HCT116 (cell line): ENCODE measurements around the gene PLD6. TPM values are rescaled to one million over a fixed set of nuclear protein-coding genes. Genes with fewer than 3 reads are reported as not detected.

Experiments
- ATAC-seq: fragments of 200-7000 bp; cut with Tn5 transposase; 2 replicates; pipeline ENCODE4 v1.9.1; 2020; ENCODE audit warnings: mild to moderate bottlenecking, moderate library complexity
- BruUV-seq: library from RNA; stranded (reverse); fragments of 400-500 nt; replicated peaks from 2 replicates; lab custom pipeline; 2021; lab: Mats Ljungman, UMichigan
- CTCF ChIA-PET: fragments of 300-600 bp; sonication (Branson Sonifier 250); formaldehyde crosslinking; loops from one replicate; lab custom pipeline; 2021; ENCODE audit warnings: antibody characterized with exemption; lab: Charles Lee
- POLR2A ChIA-PET: fragments of 300-600, 350-600 bp; sonication (Branson Sonifier 250); formaldehyde crosslinking; loops from one replicate; lab custom pipeline; 2021; ENCODE audit warnings: antibody characterized with exemption; lab: Charles Lee
- RAD21 ChIA-PET, 2 experiments: fragments of 300-600 bp; sonication (Branson Sonifier 250); formaldehyde crosslinking; loops; one replicate each; lab custom pipeline; 2023; ENCODE audit warnings: low total read pairs in 2 of 2; ENCODE audit not compliant: uncharacterized antibody in 2 of 2, unreplicated experiment in 2 of 2, low non-redundant PET in 1 of 2; lab: Charles Lee
- DNase-seq: peaks from one replicate; pipeline ENCODE4 v3.0.0-alpha.2; 2010; ENCODE audit warnings: low read depth, low spot score
- H2AFZ ChIP-seq: fragments of 200-600 bp; shearing (Covaris generic), sonication (generic); 2 replicates; pipeline ENCODE4 v1.6.1; 2017; ENCODE audit warnings: low read depth, mixed run types, mixed read lengths, antibody characterized with exemption, low read length; ENCODE audit not compliant: poor library complexity, severe bottlenecking
- H3K27ac ChIP-seq: 2 replicates; pipeline ENCODE4 v1.5.1; 2012; ENCODE audit warnings: low read depth, low read length
- H3K27me3 ChIP-seq: fragments of 200-600 bp; sonication (generic); 2 replicates; pipeline ENCODE4 v1.6.1; 2016; ENCODE audit warnings: mixed run types, low read length, mixed read lengths; ENCODE audit not compliant: insufficient read depth
- H3K36me3 ChIP-seq, 2 experiments: fragments of 200-500 bp in 1 of 2; fragments of 200-600 bp in 1 of 2; sonication (Bioruptor generic) in 1 of 2; sonication (generic) in 1 of 2; 2 replicates each; pipeline versions ENCODE4 v1.5.1 to v1.6.1; 2014 to 2016; ENCODE audit warnings: low read length in 2 of 2, inconsistent platforms in 1 of 2, mixed read lengths in 1 of 2, mixed run types in 1 of 2; ENCODE audit not compliant: insufficient read depth in 2 of 2, control insufficient read depth in 1 of 2
- H3K4me1 ChIP-seq, 2 experiments: fragments of 200-600 bp in 1 of 2; sonication (generic) in 1 of 2; 2 replicates each; pipeline versions ENCODE4 v1.5.1 to v1.6.1; 2012 to 2017; ENCODE audit warnings: low read length in 2 of 2, inconsistent platforms in 1 of 2, mild to moderate bottlenecking in 1 of 2, mixed read lengths in 1 of 2, mixed run types in 1 of 2, moderate library complexity in 1 of 2; ENCODE audit not compliant: insufficient read depth in 2 of 2, control insufficient read depth in 1 of 2
- H3K4me2 ChIP-seq: fragments of 200-600 bp; sonication (generic); 2 replicates; pipeline ENCODE4 v1.6.1; 2017; ENCODE audit warnings: mixed run types, low read length, mixed read lengths
- H3K4me3 ChIP-seq, 2 experiments: fragments of 200-600 bp in 1 of 2; sonication (generic) in 1 of 2; replicated peaks in 1 of 2; 2 replicates each; pipeline ENCODE4 v1.5.1; 2011 to 2016; ENCODE audit warnings: low read length in 2 of 2, control low read depth in 1 of 2, low read depth in 1 of 2, mild to moderate bottlenecking in 1 of 2, mixed read lengths in 1 of 2, mixed run types in 1 of 2
- H3K79me2 ChIP-seq: fragments of 200-600 bp; sonication (generic); 2 replicates; pipeline ENCODE4 v1.6.1; 2017; ENCODE audit warnings: mild to moderate bottlenecking, mixed run types, low read length, moderate library complexity, mixed read lengths; ENCODE audit not compliant: insufficient read depth
- H3K9ac ChIP-seq: fragments of 200-600 bp; sonication (generic); 2 replicates; pipeline ENCODE4 v1.6.1; 2016; ENCODE audit warnings: low read length, mixed read lengths
- H3K9me2 ChIP-seq: fragments of 200-600 bp; sonication (generic), shearing (Covaris generic); 2 replicates; pipeline ENCODE4 v1.6.1; 2017; ENCODE audit warnings: mixed run types, mild to moderate bottlenecking, moderate library complexity; ENCODE audit not compliant: insufficient read depth
- H3K9me3 ChIP-seq, 2 experiments: fragments of 200-500 bp in 1 of 2; fragments of 200-600 bp in 1 of 2; sonication (Bioruptor generic) in 1 of 2; sonication (generic) in 1 of 2; 2 replicates each; pipeline ENCODE4 v1.6.1; 2014 to 2017; ENCODE audit warnings: low read length in 2 of 2, mixed read lengths in 2 of 2, inconsistent platforms in 1 of 2, low read depth in 1 of 2, mild to moderate bottlenecking in 1 of 2, mixed run types in 1 of 2, moderate library complexity in 1 of 2; ENCODE audit not compliant: control insufficient read depth in 1 of 2, insufficient read depth in 1 of 2
- H4K20me1 ChIP-seq: fragments of 200-600 bp; sonication (generic), shearing (Covaris generic); 2 replicates; pipeline ENCODE4 v1.6.1; 2017; ENCODE audit warnings: mixed run types, mild to moderate bottlenecking, moderate library complexity; ENCODE audit not compliant: insufficient read depth
- CEBPB ChIP-seq: IDR thresholded peaks from 2 replicates; pipeline ENCODE4 v1.6.1; 2012; ENCODE audit warnings: low read depth
- EGR1 ChIP-seq: IDR thresholded peaks from 2 replicates; pipeline ENCODE4 v1.6.1; 2012; ENCODE audit warnings: low read depth
- EZH2phosphoT487 ChIP-seq: fragments of 200-600 bp; IDR thresholded peaks from 2 replicates; pipeline ENCODE4 v1.6.1; 2018; ENCODE audit warnings: antibody characterized with exemption, borderline replicate concordance
- FOSL1 ChIP-seq: IDR thresholded peaks from 2 replicates; pipeline ENCODE4 v1.6.1; 2012; ENCODE audit warnings: low read depth
- JUND ChIP-seq: IDR thresholded peaks from 2 replicates; pipeline ENCODE4 v1.6.1; 2012
- RAD21 ChIP-seq: IDR thresholded peaks from 2 replicates; pipeline ENCODE4 v1.6.1; 2012; ENCODE audit warnings: low read depth, mild to moderate bottlenecking
- SP1 ChIP-seq: IDR thresholded peaks from 2 replicates; pipeline ENCODE4 v1.6.1; 2012; ENCODE audit warnings: low read depth
- SRF ChIP-seq: IDR thresholded peaks from 2 replicates; pipeline ENCODE4 v1.6.1; 2012; ENCODE audit warnings: low read depth
- ZFX ChIP-seq: fragments of 450-650 bp; IDR thresholded peaks from 2 replicates; pipeline ENCODE4 v1.6.1; 2017
- ZNF274 ChIP-seq: fragments of 200-500 bp; sonication (Bioruptor generic); IDR thresholded peaks from 2 replicates; pipeline ENCODE4 v1.6.1; 2014; ENCODE audit warnings: mild to moderate bottlenecking, low read depth, low read length, inconsistent platforms
- intact Hi-C: fragments of 100-400 bp; cut with micrococcal nuclease; formaldehyde crosslinking; loops from 2 replicates; pipeline ENCODE4 v1.10.0; 2022
- total RNA-seq: library from RNA; stranded (reverse); gene quantifications from one replicate; pipeline ENCODE4 v1.2.1, GENCODE V29; 2021; ENCODE audit not compliant: unreplicated experiment
- TF ChIP-seq, protein P1 (sequence below): IDR thresholded peaks from 2 replicates; pipeline ENCODE4 v1.6.1; 2012
- TF ChIP-seq, protein P2 (sequence below): IDR thresholded peaks from 2 replicates; pipeline ENCODE4 v1.6.1; 2012; ENCODE audit warnings: low read depth
- TF ChIP-seq, protein P3 (sequence below): IDR thresholded peaks from 2 replicates; pipeline ENCODE4 v1.6.1; 2011; ENCODE audit warnings: mild to moderate bottlenecking, low read length, moderate library complexity; ENCODE audit not compliant: insufficient replicate concordance; ENCODE audit errors: extremely low read depth
- TF ChIP-seq, protein P4 (sequence below), 3 experiments: fragments of 200-600 bp in 1 of 3; sonication (generic) in 1 of 3; IDR thresholded peaks in 2 of 3; conservative IDR thresholded peaks in 1 of 3; 2 replicates each; pipeline ENCODE4 v1.5.1; 2012 to 2017; ENCODE audit warnings: low read depth in 2 of 3, low read length in 2 of 3, antibody characterized with exemption in 1 of 3, borderline replicate concordance in 1 of 3, control low read depth in 1 of 3, mild to moderate bottlenecking in 1 of 3, mixed read lengths in 1 of 3, mixed run types in 1 of 3, moderate library complexity in 1 of 3; ENCODE audit not compliant: insufficient read depth in 1 of 3

Gene PLD6
- total RNA-seq, 1 experiment from 2014 or later = 15.6 TPM

DNA sequence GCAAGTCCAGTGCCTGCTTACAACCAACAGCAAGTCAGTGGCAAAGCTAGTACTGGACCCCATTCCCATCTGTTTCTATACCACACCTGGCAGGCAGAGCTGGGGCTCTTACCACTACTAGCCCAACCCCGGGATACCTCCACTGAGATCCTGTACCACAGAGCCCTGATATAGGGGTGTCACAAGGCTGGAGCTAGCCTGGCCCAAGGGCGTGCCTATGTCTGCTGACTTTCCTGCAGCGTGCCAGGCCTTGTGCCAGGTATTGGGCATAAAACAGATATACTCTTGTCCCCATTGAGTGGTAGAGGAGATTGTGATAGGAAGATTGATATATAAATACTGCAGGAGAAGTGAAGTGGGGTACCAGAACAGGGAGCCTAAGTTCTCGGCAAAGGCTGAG, 44.4 kb downstream of the PLD6 start:
- Histone ChIP-seq H2AFZ (no peak overlapping the region), H3K4me2 (no peak overlapping the region), H3K27me3 (no peaks in the 10 kb centered on the region), H3K9me2 (no peaks in the 10 kb centered on the region), H3K27ac (no peak overlapping the region)
- ChIA-PET POLR2A (no interaction called here), RAD21 (no interaction called here), CTCF (no interaction called here)
- no TSS peak for BruUV-seq
- no peak for DNase-seq
- ATAC-seq = no peak
- intact Hi-C loops = no loop called here
- TF ChIP-seq EZH2phosphoT487 (no peak), RAD21 (no peak), SRF (no peak), EGR1 (no peak), ZFX (no peak), ZNF274 (no peak), JUND (no peak)
- TF ChIP-seq, protein P1, sequence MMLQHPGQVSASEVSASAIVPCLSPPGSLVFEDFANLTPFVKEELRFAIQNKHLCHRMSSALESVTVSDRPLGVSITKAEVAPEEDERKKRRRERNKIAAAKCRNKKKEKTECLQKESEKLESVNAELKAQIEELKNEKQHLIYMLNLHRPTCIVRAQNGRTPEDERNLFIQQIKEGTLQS = no peak
- TF ChIP-seq, all 23 proteins: peak for 0
- Histone ChIP-seq H3K36me3 (peaks cover 23 to 45% of the 10 kb centered on the region in 2 experiments), H3K4me1 (no peaks in the 10 kb centered on the region), H3K9ac (no peak overlapping the region), H4K20me1 (no peaks in the 10 kb centered on the region), H3K9me3 (no peaks in the 10 kb centered on the region), H3K79me2 (no peaks in the 10 kb centered on the region), H3K4me3 (no peak overlapping the region)

- CTCF ChIA-PET = no interaction called here
- no peak for ATAC-seq
- TF ChIP-seq SP1 (no peak), FOSL1 (no peak), CEBPB (no peak), SRF (no peak), ZFX (no peak), JUND (no peak), ZNF274 (no peak)
- TF ChIP-seq, protein P2, sequence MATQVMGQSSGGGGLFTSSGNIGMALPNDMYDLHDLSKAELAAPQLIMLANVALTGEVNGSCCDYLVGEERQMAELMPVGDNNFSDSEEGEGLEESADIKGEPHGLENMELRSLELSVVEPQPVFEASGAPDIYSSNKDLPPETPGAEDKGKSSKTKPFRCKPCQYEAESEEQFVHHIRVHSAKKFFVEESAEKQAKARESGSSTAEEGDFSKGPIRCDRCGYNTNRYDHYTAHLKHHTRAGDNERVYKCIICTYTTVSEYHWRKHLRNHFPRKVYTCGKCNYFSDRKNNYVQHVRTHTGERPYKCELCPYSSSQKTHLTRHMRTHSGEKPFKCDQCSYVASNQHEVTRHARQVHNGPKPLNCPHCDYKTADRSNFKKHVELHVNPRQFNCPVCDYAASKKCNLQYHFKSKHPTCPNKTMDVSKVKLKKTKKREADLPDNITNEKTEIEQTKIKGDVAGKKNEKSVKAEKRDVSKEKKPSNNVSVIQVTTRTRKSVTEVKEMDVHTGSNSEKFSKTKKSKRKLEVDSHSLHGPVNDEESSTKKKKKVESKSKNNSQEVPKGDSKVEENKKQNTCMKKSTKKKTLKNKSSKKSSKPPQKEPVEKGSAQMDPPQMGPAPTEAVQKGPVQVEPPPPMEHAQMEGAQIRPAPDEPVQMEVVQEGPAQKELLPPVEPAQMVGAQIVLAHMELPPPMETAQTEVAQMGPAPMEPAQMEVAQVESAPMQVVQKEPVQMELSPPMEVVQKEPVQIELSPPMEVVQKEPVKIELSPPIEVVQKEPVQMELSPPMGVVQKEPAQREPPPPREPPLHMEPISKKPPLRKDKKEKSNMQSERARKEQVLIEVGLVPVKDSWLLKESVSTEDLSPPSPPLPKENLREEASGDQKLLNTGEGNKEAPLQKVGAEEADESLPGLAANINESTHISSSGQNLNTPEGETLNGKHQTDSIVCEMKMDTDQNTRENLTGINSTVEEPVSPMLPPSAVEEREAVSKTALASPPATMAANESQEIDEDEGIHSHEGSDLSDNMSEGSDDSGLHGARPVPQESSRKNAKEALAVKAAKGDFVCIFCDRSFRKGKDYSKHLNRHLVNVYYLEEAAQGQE = no peak
- TF ChIP-seq, protein P3, sequence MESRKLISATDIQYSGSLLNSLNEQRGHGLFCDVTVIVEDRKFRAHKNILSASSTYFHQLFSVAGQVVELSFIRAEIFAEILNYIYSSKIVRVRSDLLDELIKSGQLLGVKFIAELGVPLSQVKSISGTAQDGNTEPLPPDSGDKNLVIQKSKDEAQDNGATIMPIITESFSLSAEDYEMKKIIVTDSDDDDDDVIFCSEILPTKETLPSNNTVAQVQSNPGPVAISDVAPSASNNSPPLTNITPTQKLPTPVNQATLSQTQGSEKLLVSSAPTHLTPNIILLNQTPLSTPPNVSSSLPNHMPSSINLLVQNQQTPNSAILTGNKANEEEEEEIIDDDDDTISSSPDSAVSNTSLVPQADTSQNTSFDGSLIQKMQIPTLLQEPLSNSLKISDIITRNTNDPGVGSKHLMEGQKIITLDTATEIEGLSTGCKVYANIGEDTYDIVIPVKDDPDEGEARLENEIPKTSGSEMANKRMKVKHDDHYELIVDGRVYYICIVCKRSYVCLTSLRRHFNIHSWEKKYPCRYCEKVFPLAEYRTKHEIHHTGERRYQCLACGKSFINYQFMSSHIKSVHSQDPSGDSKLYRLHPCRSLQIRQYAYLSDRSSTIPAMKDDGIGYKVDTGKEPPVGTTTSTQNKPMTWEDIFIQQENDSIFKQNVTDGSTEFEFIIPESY = no peak
- TF ChIP-seq, protein P4, sequence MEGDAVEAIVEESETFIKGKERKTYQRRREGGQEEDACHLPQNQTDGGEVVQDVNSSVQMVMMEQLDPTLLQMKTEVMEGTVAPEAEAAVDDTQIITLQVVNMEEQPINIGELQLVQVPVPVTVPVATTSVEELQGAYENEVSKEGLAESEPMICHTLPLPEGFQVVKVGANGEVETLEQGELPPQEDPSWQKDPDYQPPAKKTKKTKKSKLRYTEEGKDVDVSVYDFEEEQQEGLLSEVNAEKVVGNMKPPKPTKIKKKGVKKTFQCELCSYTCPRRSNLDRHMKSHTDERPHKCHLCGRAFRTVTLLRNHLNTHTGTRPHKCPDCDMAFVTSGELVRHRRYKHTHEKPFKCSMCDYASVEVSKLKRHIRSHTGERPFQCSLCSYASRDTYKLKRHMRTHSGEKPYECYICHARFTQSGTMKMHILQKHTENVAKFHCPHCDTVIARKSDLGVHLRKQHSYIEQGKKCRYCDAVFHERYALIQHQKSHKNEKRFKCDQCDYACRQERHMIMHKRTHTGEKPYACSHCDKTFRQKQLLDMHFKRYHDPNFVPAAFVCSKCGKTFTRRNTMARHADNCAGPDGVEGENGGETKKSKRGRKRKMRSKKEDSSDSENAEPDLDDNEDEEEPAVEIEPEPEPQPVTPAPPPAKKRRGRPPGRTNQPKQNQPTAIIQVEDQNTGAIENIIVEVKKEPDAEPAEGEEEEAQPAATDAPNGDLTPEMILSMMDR (IDR thresholded peaks at IDR 0.05 in 2 of 3, conservative IDR thresholded peaks at IDR 0.05 in 1 of 3; ENCODE audit: borderline replicate concordance in 1 of 3, insufficient read depth in 1 of 3, low read depth in 2 of 3, low read length in 2 of 3) = no peak
Measured at GRCh38 chr17:17161121-17161520, 45.0 kb downstream of the PLD6 start.

More at GRCh38 chr17:17161121-17161520, 45.0 kb downstream of the PLD6 start:
- no peaks in the 10 kb centered on the region for H3K9me3 ChIP-seq
- DNase-seq = no peak
- H3K36me3 ChIP-seq = peaks cover 21 to 46% of the 10 kb centered on the region in 2 experiments
- no peak overlapping the region for H3K4me3 ChIP-seq
- no peak overlapping the region for H2AFZ ChIP-seq
- ChIA-PET POLR2A (no interaction called here), RAD21 (no interaction called here)
- no peak overlapping the region for H3K9ac ChIP-seq
- no peak overlapping the region for H3K4me2 ChIP-seq
- no peaks in the 10 kb centered on the region for H3K79me2 ChIP-seq
- H3K27ac ChIP-seq = no peak overlapping the region
- BruUV-seq = no TSS peak
- intact Hi-C loops = no loop called here
- no peaks in the 10 kb centered on the region for H3K9me2 ChIP-seq
- H4K20me1 ChIP-seq = no peaks in the 10 kb centered on the region
- no peaks in the 10 kb centered on the region for H3K4me1 ChIP-seq
- H3K27me3 ChIP-seq = no peaks in the 10 kb centered on the region
